ENCODE measurements around the gene SKIC8. TPM values are rescaled to one million over a fixed set of nuclear protein-coding genes. Genes with fewer than 3 reads are reported as not detected.

SKIC8 gene
- total RNA-seq (2014; rRNA removed; shearing (Covaris generic)) = 87.7 and 90.9 TPM in 2 replicates
- 79.4 and 94.3 TPM in 2 replicates for polyA plus RNA-seq (2015; cell fraction: cytosol; rRNA removed)
- polyA plus RNA-seq (2015; cell fraction: nucleus; rRNA removed) = 104 and 106 TPM in 2 replicates

DNA sequence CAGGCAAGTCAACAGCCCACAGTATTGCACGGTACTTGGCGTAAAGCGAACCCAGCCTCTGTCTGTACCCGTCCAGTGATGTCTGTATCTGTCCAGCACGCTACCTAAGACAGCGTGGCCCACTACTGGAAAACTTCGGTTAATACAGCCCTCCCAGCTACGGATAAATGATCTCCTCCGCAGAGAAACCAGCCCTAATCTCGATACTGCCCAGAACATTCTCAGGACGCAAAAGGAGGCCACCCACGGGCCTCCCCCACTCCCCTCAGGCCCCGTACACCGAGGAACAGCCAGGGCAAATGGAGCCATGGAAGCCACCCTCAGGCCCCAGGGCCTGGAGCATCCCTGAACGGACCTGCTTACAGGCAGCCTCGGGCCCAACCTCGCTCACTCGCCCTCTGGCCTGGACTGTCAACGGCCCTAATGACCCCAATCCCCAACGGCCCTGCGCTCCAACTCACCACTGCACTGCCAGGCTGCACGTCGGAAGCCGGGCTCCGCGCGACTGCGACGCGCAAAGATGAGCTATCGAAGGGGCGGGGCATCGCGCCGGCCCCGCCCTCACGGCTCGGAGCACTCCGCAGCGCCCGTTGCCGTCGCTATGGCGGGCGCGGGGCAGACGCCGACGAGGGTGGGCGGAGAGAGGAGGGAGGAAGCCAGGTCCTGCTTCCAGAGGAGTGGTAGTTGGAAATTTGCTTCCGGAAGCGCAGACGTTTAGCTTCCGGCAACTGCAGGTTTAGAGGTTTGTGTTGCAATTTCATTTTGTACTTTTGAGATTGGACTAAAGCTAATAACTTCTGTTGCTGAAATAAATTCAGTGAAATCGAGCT is at the start of gene SKIC8:
SKIC8 (minus strand) TSS at position 509 of the 830 bp plus-strand sequence. CDS start 3,923 bp downstream, outside the sequence.
- DNase-seq (ENCODE audit: low read depth) = peak; percentile 94

DNA sequence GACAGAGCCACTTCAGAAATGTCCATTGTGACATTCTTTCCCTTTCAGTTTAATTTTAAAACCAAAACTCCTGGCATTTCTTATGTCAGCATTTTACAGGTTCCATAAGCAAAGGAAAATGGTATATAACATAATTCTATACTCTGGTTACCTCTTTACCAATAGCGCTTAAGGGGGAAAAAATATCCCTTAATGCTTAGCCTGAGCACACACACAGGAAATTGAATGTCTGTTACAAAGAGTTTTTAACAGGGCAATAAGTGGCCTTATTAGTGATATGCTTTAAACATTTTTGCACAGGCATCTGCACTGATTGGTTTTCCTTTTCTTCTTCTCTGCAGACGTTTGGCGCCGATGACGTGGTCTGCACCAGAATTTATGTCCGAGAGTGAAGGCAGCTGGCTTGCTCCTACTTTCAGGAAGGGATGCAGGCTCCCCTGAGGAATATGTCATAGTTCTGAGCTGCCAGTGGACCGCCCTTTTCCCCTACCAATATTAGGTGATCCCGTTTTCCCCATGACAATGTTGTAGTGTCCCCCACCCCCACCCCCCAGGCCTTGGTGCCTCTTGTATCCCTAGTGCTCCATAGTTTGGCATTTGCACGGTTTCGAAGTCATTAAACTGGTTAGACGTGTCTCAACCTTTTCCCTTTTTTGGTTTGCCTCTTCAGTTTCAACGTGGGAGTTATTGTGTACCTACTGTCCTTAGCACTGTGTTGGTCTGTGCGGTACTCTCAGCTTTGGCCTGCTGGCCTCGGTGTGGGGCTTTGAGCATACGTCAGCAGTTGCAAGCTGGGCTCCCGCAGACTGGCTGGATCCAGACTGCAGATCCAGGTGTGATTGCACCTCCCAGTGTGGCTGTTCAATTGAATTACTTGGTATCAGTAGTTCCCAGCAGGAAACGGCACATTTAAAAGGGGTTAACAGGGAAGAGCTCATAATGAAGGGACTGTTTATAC is 48.5 kb upstream of the SKIC8 start:
- DNase-seq (ENCODE audit: low read depth) = no peak

DNA sequence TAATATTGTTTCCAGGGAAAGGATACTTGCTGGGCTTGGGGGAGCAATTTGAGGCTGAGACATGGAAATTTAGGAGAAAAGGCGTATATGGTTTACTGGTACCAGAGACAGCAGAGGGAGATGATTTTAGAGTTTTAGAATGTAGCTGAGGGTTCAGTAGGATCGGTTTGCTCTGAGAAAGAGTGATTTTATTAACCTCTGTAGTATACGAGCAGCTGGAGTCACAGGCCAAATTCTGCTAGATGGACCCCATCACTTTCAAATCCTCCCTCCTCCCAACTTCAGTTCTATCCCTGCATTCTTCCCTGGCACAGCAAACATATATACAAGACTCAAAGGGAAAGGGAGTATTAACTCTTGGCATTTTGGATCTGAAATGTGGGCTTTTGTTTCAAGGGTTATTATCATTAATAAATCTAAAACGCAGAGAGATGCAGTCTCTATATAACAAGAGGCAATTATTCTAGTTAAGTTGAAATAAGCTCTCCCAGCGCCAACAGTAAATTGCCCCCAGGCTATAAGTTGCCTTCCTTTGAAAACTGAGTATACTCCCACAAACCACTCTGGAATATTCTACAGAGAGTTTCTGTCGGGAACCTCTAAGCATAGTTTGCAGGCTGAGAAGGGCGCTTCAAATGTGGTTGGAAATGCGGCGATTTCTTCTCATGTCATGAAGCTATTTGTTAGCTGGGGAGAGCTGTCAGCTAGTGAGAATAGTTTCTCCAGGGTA is 46.2 kb upstream of the SKIC8 start:
- DNase-seq (ENCODE audit: low read depth) = no peak

DNA sequence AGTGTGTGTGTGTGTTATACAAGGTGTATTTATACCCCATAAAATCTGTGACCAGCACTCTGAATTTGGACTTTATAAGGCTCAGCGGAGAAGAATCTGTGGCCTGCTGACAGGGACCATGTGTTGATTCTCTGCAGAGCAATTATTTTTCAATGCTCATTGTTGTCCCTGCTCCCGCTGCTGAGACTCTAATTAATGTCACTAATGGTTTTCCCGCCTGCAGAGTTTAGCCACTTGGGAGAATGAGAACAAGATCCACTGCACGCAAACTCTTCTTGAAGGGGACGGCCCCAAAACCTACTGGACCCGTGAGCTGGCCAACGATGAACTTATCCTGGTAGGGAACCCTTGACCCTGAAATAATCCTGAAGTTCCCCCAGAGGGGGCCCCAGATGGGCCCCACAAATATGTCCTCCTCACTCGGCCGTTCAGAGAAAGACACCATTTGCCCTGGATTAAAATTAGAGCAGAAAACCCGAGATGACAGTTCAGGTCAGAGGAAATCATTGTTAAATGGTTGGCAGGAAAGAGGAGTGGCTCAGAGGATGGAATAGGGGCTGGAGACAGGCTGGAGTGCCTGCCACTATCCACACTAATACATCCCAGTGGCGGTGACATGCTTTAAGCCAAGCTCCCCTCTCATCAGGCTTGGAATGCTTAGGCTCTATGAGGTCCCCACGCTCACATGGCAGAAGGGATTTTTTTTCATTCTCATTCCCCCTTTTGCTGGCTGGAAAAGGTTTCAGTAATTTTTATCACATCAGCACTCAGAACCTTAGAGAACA is 44.1 kb upstream of the SKIC8 start:
- DNase-seq (ENCODE audit: low read depth) = no peak

DNA sequence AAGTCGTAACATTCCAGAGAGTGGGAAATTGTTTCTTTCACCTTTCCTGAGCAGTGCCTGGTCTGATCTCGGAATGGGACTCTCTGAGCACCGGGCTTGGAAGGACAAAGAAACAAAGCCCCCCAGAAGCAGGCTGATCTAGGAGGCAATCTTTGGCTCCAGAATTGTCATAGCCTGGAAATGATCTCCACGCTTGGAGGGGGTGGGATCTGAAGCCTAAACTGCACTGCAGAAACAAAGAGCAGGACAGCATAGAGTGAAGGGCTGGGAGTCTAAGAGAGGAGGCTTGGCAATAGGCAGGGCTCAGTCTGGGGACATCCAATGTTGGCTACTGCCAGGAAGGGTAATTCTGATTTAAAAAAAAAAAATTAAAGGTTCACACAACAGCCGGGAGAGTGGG is 42.6 kb upstream of the SKIC8 start:
- no peak for DNase-seq (ENCODE audit: low read depth)

DNA sequence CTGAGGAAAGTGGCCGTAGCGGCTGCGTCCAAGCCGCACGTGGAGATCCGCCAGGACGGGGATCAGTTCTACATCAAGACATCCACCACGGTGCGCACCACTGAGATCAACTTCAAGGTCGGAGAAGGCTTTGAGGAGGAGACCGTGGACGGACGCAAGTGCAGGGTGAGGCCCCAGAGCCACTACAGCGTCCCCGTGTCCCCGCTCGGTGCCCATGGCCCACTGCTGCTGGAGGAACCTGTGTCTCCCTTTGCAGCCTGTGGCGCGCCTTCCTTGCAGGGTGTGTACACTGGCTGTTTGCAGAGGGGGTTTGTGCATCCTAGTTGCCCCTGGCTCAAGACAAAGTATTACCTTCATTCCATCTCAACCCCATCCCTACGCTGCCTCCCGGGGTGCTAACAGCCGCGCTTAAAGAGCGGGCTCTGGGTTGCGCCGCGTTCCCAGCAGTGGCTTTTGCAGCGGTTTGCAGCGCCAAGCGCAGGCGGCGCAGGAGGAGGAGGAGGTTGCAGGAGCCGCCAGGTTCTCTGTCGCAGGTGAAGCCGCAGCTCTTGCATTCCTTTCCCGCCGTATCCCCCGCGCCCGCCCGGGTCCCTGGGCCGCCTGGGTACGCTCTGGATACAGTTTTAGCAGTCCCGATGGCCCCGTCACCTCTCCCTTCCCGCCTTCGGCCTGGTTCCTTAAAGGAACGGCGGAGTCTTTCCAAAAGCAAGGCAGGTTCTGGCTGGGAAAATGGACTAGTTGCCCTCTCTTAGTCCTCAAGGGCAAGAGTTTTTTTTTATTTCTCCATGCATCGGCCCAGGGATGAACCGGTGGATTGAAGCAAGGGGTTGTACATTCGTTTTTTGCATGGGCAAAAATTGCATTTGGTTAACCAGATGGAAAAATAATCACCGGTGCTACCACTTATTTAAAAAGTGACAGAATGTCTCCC is 41.9 kb upstream of the SKIC8 start:
- DNase-seq (ENCODE audit: low read depth) = no peak

DNA sequence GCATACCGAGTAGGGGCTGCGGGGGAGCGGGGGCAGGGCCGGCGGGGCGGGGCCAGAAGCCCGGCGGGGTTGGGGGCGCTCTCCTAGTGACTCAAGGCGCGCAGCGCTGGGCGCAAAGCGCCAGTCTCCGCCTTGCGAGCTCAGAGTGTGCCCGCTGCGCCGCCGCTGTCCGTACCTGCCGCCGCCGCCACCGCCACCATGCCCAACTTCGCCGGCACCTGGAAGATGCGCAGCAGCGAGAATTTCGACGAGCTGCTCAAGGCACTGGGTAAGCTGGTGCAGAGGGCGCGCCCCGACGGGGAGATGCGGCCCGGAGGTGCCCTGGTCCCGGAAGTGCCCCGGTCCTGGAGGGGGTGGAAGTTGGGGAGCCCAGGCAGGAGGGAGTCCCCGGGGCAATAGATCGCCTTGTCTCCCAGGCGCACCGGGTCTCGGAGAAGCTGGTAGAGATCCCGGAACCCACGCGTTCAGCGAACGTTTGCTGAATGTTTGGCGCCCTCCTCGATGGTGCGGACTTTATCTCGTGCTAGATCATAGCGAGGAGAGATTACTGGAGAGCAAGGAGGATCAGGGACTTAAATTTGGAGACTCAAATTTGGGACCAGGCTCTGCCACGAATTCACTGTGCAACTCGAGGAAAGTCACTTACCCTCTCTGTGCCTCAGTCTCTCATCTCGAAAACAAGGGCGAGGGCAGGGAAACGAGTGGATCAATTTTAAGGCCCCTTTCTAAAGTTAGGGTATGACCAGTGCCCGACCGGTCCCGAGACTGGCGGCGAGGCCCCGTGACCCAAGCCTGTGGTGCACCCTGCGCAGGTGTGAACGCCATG is 41.0 kb upstream of the SKIC8 start, which contains the start of gene CRABP1:
CRABP1 (plus strand) TSS at position 123 of the 826 bp plus-strand sequence; CDS start at position 199, 76 bp downstream.
- no peak for DNase-seq (ENCODE audit: low read depth)

DNA sequence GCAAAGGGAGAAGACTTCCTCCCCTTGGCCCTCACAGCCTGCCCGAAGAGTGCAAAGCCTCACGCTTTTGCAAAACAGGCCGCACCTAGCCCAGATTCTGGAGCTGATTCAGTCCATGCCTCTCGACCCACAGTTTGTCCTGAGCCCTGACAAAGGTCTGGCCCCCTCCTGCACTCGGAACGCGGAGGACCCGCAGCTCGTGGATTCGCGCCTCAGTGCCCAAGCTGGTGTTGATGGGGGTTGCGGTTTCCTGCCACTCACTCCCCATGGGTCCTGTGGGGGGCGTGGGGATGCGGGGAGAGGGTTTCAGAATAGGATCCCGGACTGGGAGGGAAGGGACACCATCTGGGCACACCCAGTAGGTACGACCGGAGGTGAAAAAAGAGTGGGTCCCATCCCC is 40.1 kb upstream of the SKIC8 start:
- DNase-seq (ENCODE audit: low read depth) = no peak

DNA sequence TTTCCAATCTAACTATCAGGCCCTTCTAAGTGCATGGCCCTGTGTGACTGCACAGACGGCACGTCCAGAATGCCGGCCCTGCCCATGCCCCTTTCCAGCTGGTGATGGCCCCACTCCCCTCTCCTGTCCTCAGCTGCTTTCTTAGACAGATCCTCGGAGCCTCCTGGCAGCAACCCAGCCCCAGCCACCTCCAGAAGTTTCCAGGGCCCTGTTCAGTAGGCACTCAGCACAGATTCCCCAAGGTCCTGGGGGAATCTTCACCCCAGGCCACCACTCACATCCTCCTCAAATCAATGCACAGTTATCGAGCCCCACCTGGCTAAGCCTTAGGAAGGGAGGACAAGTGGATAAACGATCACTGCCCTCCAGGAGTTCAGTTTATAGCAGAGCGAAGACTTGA is 39.4 kb upstream of the SKIC8 start:
- DNase-seq (ENCODE audit: low read depth) = no peak

DNA sequence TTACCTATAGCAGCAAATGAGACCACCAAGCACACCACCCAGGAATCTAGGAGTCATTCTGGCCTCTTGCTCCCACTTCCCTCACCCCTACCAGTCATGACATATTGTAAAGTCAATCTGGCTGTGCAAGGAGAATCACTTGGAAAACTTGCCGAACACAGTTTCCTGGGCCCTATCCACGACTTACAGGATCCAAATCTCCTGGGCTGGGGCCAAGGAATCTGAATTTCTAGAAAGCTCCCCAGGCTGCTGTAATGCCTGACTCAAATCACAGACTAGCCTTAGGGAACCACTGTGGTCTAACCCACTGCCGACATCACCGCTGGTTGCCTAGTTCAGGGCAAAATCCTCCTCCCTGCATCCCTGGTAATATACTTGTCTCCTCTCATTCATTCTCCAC is 36.6 kb upstream of the SKIC8 start:
- DNase-seq (ENCODE audit: low read depth) = no peak

DNA sequence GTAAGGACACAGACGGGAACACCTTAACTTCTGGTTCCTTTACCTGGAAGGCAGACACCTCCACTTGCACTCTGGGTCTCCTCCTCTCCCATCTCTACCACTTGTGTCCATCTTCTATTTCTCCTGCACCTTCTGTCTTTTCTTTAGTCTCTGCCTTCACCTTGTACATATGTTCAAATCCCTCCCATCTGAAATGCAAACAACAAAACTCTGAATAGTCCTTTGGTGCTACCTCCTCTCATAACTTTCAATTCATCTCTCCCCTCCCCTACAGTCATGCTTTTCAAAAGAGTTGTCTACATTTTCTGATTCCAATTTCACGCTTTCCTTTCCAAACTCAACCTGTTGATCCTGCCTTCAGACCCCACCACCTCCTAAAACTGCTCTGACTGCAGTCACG is 35.4 kb upstream of the SKIC8 start:
- DNase-seq (ENCODE audit: low read depth) = no peak

DNA sequence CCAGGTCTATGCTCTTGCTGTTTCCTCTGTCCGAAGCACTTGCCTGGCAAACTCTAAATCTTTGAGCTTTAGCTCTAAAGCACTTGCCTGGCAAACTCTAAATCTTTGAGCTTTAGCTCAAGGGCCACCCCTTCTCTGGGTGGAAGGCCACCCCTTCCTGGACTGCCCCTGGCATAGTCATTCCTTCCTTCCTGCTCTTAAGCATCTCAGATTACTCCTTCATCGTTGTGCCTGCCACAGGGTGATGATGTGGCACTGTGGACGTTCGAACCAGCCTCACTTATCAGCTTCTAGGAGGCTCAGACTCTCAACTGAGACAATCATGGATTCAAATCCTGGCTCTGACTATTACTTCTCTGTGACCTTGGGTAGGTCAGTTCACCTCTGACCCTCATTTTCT is 30.2 kb upstream of the SKIC8 start:
- peak; percentile 64 for DNase-seq (ENCODE audit: low read depth)

DNA sequence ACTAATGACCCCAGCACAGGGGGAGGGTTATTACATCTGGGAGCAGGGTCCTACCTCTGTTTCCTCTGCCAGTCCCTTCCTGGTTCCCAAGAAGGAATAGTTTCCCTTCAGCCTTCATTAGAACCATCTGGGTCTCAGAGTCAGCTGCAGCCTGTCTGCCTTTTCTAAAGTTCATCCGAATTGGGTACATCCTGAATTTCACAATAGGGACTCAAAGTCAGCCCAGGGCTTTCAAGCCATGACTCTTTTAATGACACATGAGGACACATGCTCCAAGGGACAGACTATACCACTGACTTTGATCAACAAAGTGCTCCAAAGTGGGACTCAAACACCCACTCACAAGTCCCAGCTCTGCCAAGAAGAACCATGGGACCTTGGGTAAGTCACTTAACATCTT is 28.1 kb upstream of the SKIC8 start:
- no peak for DNase-seq (ENCODE audit: low read depth)

DNA sequence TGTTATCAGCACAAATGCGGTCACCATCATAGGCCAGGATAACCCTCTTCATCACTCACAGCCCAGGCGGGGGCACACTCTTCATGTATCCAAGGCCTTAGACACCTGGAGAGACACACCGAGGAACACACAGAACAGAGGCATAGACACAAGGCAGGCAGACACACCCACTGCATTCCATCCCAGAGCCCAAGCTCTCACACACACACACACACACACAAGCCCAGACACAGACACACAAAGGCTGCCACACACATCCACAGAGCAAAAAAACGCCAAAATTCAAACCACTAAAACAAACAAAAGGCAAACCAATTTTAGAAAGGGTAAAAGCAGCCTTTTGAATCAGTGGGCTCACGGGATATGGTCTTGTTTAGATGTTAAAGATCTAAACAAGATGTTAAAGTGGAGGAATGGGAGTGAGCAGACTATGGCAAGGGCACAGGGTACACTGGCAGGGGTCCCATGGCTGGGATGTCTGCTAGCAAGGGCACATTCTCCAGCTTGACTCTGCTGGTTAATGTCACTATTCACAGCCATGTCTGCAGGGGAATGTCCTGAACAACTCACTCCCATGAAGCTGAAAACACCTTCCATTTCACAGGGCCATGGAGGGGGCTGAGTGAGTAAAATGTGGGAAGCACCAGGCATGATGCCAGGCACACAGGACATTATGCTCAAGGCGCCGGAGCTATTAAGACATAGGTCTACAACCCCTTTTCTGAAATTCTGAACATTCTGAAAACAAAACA is 25.9 kb upstream of the SKIC8 start:
- DNase-seq (ENCODE audit: low read depth) = no peak

DNA sequence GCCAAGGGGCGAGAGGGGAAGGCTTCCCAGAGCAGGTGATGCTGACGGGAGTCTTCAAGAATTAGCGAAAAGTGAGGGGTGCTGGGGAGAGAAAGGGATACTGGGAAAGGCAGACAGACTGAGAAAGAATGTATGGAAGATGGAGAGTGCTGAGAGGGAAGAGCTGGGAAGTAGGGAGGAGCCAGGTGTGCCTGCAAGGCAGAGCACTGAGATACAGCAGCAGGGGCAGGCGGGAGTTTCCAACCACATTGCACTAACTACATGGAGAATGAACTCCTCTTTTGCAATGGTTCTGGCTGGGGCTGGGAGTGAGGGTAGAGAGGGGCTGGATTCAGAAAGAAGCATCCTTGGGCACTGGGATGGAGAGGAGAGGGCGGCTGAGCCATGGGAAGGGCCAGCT is 24.7 kb upstream of the SKIC8 start:
- no peak for DNase-seq (ENCODE audit: low read depth)

DNA sequence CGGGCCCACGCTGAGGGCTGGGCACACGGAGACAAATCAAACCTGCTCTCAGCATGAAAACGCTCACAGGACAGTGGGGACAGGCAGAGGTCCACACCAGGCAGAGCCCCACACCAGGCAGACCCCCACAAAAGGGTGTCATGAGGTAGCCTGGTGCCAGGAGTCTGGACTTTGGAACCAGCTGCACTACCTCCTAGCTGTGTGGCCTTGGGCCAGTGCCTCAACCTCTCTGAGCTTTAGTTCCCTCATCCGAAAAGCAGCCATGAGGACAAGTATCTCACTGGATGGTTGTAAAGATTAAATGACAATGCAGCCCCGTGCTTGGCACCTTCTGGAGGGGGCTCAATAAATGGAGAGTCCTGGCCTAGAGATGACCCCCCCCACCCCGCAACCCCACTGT is 24.3 kb upstream of the SKIC8 start:
- DNase-seq (ENCODE audit: low read depth) = no peak

DNA sequence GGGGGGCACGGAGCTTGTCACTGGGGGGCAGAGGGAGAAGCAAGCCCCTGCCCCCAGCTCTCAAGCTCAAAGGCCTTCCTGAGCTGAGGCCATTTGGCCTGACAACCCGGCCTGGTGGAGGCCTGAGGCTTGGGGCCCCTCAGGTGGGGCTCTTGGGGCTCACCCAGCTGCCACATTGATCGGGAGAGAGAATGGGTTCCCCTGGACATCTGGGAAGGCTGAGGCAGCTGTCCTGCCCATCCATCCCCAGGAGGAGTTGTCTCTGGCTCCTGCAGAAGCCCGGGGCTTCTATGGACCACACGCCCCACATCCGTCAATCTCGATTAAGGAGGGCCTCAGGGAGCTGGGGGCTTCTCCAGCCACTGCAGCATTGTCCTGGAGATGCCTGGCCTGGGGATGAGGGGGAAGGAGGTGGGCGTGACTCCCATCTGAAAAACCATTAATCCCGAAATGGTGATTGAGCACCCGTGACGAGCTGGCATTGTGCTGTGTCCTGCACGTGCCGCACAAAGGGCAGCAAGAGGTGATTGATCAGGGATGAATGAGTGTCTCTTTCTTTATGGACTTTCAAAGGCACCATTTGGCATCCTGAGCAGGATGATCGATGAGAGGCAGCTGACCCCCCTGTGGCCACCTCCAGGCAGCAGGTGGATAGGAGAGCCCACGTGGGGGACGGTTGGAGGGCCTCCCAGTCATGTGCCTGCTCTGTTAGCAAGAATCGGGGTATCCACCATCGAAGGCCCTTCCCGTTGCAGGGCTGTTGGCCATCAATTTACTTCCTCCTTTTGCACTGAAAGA is 23.5 kb upstream of the SKIC8 start:
- DNase-seq (ENCODE audit: low read depth) = no peak
